GM23248 (cell line): ENCODE results near the gene RAB9A. TPM values are rescaled to one million over a fixed set of nuclear protein-coding genes. Genes with fewer than 3 reads are reported as not detected.
A peak's percentile ranks its signal among the peaks of the same experiment; 100 is the strongest.
"Not testable (repeated sequence)": the region's sequence is repeated elsewhere in the genome, so short reads cannot be mapped to it uniquely, and the experiment has no call there.

Experiments used
- DNase-seq: peaks from one replicate; pipeline ENCODE4 v3.0.0-alpha.2; 2015
- H2AFZ ChIP-seq: fragments of 200-600 bp; sonication (generic); 2 replicates; pipeline ENCODE4 v1.6.1; 2016; ENCODE audit warnings: antibody characterized with exemption
- H3F3A ChIP-seq: fragments of 200-600 bp; sonication (generic); 2 replicates; pipeline ENCODE4 v1.6.1; 2016; ENCODE audit warnings: mild to moderate bottlenecking, antibody characterized with exemption, mixed run types; ENCODE audit not compliant: insufficient read depth
- H3K27ac ChIP-seq: fragments of 200-600 bp; sonication (generic); 2 replicates; pipeline ENCODE4 v1.5.1; 2016; ENCODE audit warnings: mild to moderate bottlenecking
- H3K27me3 ChIP-seq: fragments of 200-600 bp; sonication (generic); replicated peaks from 2 replicates; pipeline ENCODE4 v1.6.1; 2016; ENCODE audit warnings: mild to moderate bottlenecking; ENCODE audit not compliant: insufficient read depth
- H3K36me3 ChIP-seq: fragments of 200-600 bp; sonication (generic); 2 replicates; pipeline ENCODE4 v1.6.1; 2016; ENCODE audit warnings: low read depth, mild to moderate bottlenecking
- H3K4me1 ChIP-seq: fragments of 200-600 bp; sonication (generic); 2 replicates; pipeline ENCODE4 v1.6.1; 2016; ENCODE audit warnings: mild to moderate bottlenecking; ENCODE audit not compliant: insufficient read depth
- H3K4me2 ChIP-seq: fragments of 200-600 bp; sonication (generic); one replicate; pipeline ENCODE4 v1.6.1; 2016; ENCODE audit warnings: mild to moderate bottlenecking; ENCODE audit not compliant: unreplicated experiment
- H3K4me3 ChIP-seq: fragments of 200-600 bp; sonication (generic); 2 replicates; pipeline ENCODE4 v1.5.1; 2016; ENCODE audit warnings: mild to moderate bottlenecking
- H3K79me2 ChIP-seq: fragments of 200-600 bp; sonication (generic); 2 replicates; pipeline ENCODE4 v1.6.1; 2016; ENCODE audit warnings: mild to moderate bottlenecking; ENCODE audit not compliant: insufficient read depth
- H3K9ac ChIP-seq: fragments of 200-600 bp; sonication (generic); 2 replicates; pipeline ENCODE4 v1.6.1; 2016; ENCODE audit warnings: mild to moderate bottlenecking
- H3K9me2 ChIP-seq: fragments of 200-600 bp; sonication (generic); 2 replicates; pipeline ENCODE4 v1.6.1; 2016; ENCODE audit warnings: mixed run types, mild to moderate bottlenecking, moderate library complexity; ENCODE audit not compliant: insufficient read depth
- H3K9me3 ChIP-seq: fragments of 200-600 bp; sonication (generic); one replicate; pipeline ENCODE4 v1.6.1; 2017; ENCODE audit warnings: low read depth
- H4K20me1 ChIP-seq: fragments of 200-600 bp; sonication (generic); 2 replicates; pipeline ENCODE4 v1.6.0; 2016; ENCODE audit not compliant: insufficient read depth
- EZH2 ChIP-seq: fragments of 200-600 bp; sonication (generic); IDR thresholded peaks from 2 replicates; pipeline ENCODE4 v1.6.1; 2018; ENCODE audit warnings: antibody characterized with exemption, mild to moderate bottlenecking; ENCODE audit not compliant: insufficient read depth, poor library complexity, severe bottlenecking
- EZH2phosphoT487 ChIP-seq: fragments of 200-600 bp; sonication (generic); IDR thresholded peaks from 2 replicates; pipeline ENCODE4 v1.6.1; 2018; ENCODE audit warnings: antibody characterized with exemption, moderate library complexity, mild to moderate bottlenecking, low read depth; ENCODE audit not compliant: insufficient read depth
- WGBS, 2 experiments: methylation state at CpG; one replicate each; pipeline ENCODE4 v1.1.6; 2015 to 2017; ENCODE audit warnings: low lambda C conversion rate in 2 of 2, low coverage in 1 of 2; ENCODE audit errors: missing lambda C conversion rate in 2 of 2; 5-methylcytosine and 5-hydroxymethylcytosine counted together
- in situ Hi-C: fragments of 300-500 bp; cut with MboI; formaldehyde crosslinking; loops from 2 replicates; pipeline ENCODE4 v1.15.0; 2020
- polyA plus RNA-seq: library from polyadenylated mRNA; unstranded; fragments of >200 nt; fragmentation: Nextera tagmentation; extraction: Ambion mirVana; gene quantifications from 2 replicates; pipeline ENCODE4 v1.2.1, GENCODE V29; 2016
- total RNA-seq: library from RNA; depleted of rRNA; stranded (reverse); fragments of >200 nt; shearing (Covaris generic); gene quantifications from 2 replicates; pipeline ENCODE4 v1.2.3, GENCODE V29; 2014

Gene RAB9A
- total and polyA plus RNA-seq, 2 experiments from 2014 or later: 38.9 to 40.4 TPM

DNA sequence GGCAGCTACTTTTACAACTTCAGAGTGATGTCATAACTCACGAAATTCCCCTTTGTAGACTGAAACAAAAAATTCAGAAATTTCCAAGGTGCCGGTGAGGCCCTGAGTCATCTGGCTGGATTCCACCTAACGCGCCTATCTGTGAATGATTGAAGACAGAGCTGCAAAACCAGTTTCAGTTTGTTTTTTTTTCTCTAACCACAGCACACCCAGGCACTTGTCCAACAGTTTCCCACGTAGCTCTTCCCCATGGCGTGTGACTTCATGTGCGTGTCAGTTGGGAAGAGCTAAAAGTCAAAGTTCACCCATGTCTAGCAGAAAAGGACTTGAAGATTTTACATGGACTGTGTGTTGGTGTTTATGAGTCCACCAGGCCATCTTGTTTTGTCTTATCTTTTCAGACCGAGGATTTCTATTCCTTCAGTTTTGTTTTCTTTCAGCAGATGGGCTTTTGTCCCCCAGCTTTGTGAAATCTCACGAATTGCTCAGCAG lies 19.6 kb upstream of the RAB9A start:
- H3K4me2 ChIP-seq: peak overlapping the region; percentile 55

DNA sequence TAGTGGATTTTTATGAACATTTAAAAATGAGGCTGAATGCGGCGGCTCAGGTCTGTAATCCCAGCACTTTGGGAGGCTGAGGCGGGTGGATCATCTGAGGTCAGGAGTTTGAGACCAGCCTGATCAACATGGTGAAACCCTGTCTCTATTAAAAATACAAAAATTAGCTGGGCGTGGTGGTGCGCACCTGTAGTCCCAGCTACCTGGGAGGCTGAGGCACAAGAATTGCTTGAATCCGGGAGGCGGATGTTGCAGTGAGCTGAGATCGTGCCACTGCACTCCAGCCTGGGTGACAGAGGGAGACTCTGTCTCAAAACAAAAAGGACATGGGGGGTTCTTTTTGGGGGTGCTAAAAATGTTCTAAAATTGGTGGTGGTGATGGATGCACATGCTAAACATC lies 19.2 kb upstream of the RAB9A start:
- H3K9me3 ChIP-seq, H3K79me2 ChIP-seq, H3K4me2 ChIP-seq, H3K9me2 ChIP-seq, DNase-seq, H4K20me1 ChIP-seq, H3K36me3 ChIP-seq, H3F3A ChIP-seq, H3K27me3 ChIP-seq: not testable (repeated sequence)
- WGBS, 2 experiments: 89 to 94% methylated on average over 8 of the region's 8 CpGs
- H3K27ac ChIP-seq: peak overlapping the region; percentile 89
- peak overlapping the region; percentile 65; the same call in 1 of the 2 replicates for H2AFZ ChIP-seq
- peaks cover 16% of the 10 kb centered on the region for H3K4me1 ChIP-seq
- in situ Hi-C loops: loop anchor here (10.0 to 25.0 kb wide), 2 partner anchors 65 to 368 kb away; partner anchors contain the start of genes GEMIN8, OFD1 and TRAPPC2
- peak overlapping the region; percentile 40; the same call in 1 of the 2 replicates for H3K4me3 ChIP-seq
- peak overlapping the region; percentile 76 for H3K9ac ChIP-seq

More for the DNA sequence above, 19.6 kb upstream of the RAB9A start:
- peak; percentile 89 for DNase-seq
- Histone ChIP-seq H3K27me3 (no peaks in the 10 kb centered on the region), H3K9me2 (no peaks in the 10 kb centered on the region), H3K9ac (peak overlapping the region; percentile 76), H3K36me3 (no peaks in the 10 kb centered on the region), H3F3A (0 out of 2 replicates have a peak, but pooled peaks cover 13% of the 10 kb centered on the region), H2AFZ (peak overlapping the region; percentile 65; the same call in 1 of the 2 replicates), H4K20me1 (no peaks in the 10 kb centered on the region), H3K4me1 (peaks cover 19% of the 10 kb centered on the region), H3K79me2 (no peaks in the 10 kb centered on the region), H3K27ac (peak overlapping the region; percentile 89), H3K4me3 (peak overlapping the region; percentile 40), H3K9me3 (no peaks in the 10 kb centered on the region)
- in situ Hi-C loops: loop anchor here (10.0 to 25.0 kb wide), 2 partner anchors 66 to 368 kb away; partner anchors contain the start of genes GEMIN8, OFD1 and TRAPPC2
- 0% methylated on average over 9 of the region's 9 CpGs for WGBS, 2 experiments
- no peak for TF ChIP-seq EZH2
- TF ChIP-seq EZH2phosphoT487: no peak

DNA sequence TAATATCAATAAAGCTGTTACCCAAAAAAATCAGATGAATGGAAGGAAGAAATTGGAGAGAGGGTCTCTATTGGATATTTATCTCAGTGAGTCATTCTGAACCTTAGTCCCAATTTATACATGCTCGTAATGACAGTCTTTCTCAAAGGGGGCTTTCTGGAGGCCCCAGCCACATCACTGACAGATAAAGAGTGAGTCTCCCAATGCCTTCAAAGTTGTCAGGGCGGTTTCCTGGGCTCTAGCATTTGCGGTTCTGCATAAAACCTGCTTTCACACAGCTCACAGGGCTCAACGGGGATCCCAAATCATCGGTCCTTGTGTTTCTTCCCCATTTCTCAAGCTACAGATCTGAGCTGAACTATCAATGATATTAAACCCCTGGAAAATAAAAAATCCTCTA lies 18.7 kb upstream of the RAB9A start:
- H3K27me3 ChIP-seq: no peaks in the 10 kb centered on the region
- WGBS, 2 experiments: 95 to 100% methylated on average over 5 of the region's 5 CpGs
- no peak for DNase-seq
- TF ChIP-seq EZH2: no peak
- TF ChIP-seq EZH2phosphoT487: no peak
- H3K27ac ChIP-seq: no peak overlapping the region
- no peaks in the 10 kb centered on the region for H3K79me2 ChIP-seq
- H3K9me3 ChIP-seq: no peaks in the 10 kb centered on the region
- H2AFZ ChIP-seq: no peak overlapping the region
- H3K4me1 ChIP-seq: peaks cover 14% of the 10 kb centered on the region
- in situ Hi-C loops: loop anchor here (25.0 kb wide), 1 partner anchor 367 kb away; the partner anchor contains the start of gene GEMIN8
- no peak overlapping the region for H3K4me3 ChIP-seq
- no peaks in the 10 kb centered on the region for H3K36me3 ChIP-seq
- no peaks in the 10 kb centered on the region for H3K9me2 ChIP-seq
- 0 out of 2 replicates have a peak, but pooled peaks cover 4% of the 10 kb centered on the region for H3F3A ChIP-seq
- H4K20me1 ChIP-seq: no peaks in the 10 kb centered on the region
- H3K9ac ChIP-seq: no peak overlapping the region
- no peak overlapping the region for H3K4me2 ChIP-seq

DNA sequence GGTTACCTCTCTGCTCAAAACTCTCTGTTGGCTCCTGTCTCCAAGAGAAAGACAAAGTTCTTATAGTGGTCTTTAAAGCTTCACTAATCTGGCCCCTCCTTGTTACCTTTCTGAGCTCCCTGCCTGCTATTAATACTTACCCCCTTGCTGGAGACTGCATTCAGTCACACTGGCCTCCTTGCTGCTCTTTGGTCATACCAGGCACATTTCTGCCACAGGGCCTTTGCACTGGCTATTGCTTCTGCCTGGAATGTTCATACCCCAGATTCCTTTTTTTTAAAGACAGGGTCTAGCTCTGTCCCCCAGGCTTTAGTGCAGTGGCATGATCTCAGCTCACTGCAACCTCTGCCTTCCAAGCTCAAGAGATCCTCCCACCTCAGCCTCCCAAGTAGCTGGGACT lies 15.9 kb upstream of the RAB9A start:
- Histone ChIP-seq H3K4me3 (no peak overlapping the region), H3K9me3 (no peaks in the 10 kb centered on the region)

DNA sequence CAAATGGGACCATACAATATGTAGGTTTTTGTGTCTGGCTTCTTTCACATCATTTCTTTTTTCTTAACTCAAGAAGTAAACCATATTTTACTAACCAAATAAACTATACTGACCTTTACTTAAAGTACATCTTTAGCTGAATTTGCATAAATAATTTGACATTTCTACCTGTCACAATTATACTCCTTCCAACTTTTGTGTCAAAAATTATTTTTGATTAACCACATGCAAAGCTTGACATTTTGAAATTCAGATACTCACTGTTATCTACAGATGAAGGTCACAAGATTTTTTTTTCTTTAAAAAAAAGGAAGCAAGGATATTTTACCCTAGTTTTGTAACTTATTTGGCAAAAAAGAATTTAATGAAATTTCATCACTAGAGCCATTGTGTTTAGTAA lies 12.0 kb upstream of the RAB9A start:
- no peaks in the 10 kb centered on the region for H3F3A ChIP-seq
- in situ Hi-C loops: no loop called here
- DNase-seq: no peak
- H2AFZ ChIP-seq: no peak overlapping the region
- no peaks in the 10 kb centered on the region for H3K79me2 ChIP-seq
- no peak for TF ChIP-seq EZH2phosphoT487
- no peak for TF ChIP-seq EZH2
- no peak overlapping the region for H3K4me3 ChIP-seq
- no peaks in the 10 kb centered on the region for H3K9me3 ChIP-seq
- no peaks in the 10 kb centered on the region for H4K20me1 ChIP-seq
- no peak overlapping the region for H3K27ac ChIP-seq
- no peaks in the 10 kb centered on the region for H3K36me3 ChIP-seq
- no peaks in the 10 kb centered on the region for H3K9me2 ChIP-seq
- no peak overlapping the region for H3K9ac ChIP-seq
- H3K4me1 ChIP-seq: no peaks in the 10 kb centered on the region
- H3K27me3 ChIP-seq: no peaks in the 10 kb centered on the region
- H3K4me2 ChIP-seq: no peak overlapping the region

More for the DNA sequence above, 15.9 kb upstream of the RAB9A start:
- Histone ChIP-seq H3K36me3 (no peaks in the 10 kb centered on the region), H3K4me2 (no peak overlapping the region), H3K4me1 (peaks cover 8% of the 10 kb centered on the region), H3F3A (no peaks in the 10 kb centered on the region), H3K27ac (no peak overlapping the region), H2AFZ (no peak overlapping the region), H3K27me3 (no peaks in the 10 kb centered on the region), H3K9ac (no peak overlapping the region), H4K20me1 (no peaks in the 10 kb centered on the region), H3K79me2 (no peaks in the 10 kb centered on the region), H3K9me2 (no peaks in the 10 kb centered on the region)
- no peak for DNase-seq
- TF ChIP-seq EZH2phosphoT487 (no peak), EZH2 (no peak)
- in situ Hi-C loops: loop anchor here (25.0 kb wide), 1 partner anchor 364 kb away; the partner anchor contains the start of gene GEMIN8

DNA sequence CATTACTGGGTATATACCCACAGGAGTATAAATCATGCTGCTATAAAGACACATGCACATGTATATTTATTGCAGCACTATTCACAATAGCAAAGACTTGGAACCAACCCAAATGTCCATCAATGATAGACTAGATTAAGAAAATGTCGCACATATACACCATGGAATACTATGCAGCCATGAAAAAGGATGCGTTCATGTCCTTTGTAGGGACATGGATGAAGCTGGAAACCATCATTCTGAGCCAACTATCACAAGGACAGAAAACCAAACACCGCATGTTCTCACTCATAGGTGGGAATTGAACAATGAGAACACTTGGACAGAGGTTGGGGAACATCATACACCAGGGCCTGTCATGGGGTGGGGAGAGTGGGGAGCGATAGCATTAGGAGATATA lies 9.2 kb upstream of the RAB9A start:
- H3K79me2 ChIP-seq, H3K9ac ChIP-seq, H3K9me3 ChIP-seq, H3K27me3 ChIP-seq, H3K4me3 ChIP-seq, DNase-seq, H3K4me2 ChIP-seq, H3K9me2 ChIP-seq, H3K36me3 ChIP-seq, H4K20me1 ChIP-seq, in situ Hi-C loops, H2AFZ ChIP-seq, H3K4me1 ChIP-seq, H3K27ac ChIP-seq, H3F3A ChIP-seq: not testable (repeated sequence)
- 75 to 79% methylated on average over 3 of the region's 4 CpGs for WGBS, 2 experiments
